Activated gamma-delta T cell treated with Interleukin-2 at 50 U/mL for 16 hours (primary cell): ENCODE data around the gene FCN1.

ENCODE experiments used
- DNase-seq: peaks from one replicate; pipeline ENCODE4 v3.0.0-alpha.2; 2020

Gene FCN1

GRCh38 chr9:134913041-134913712, 4.5 kb downstream of the FCN1 start:
- DNase-seq = no peak

DNA sequence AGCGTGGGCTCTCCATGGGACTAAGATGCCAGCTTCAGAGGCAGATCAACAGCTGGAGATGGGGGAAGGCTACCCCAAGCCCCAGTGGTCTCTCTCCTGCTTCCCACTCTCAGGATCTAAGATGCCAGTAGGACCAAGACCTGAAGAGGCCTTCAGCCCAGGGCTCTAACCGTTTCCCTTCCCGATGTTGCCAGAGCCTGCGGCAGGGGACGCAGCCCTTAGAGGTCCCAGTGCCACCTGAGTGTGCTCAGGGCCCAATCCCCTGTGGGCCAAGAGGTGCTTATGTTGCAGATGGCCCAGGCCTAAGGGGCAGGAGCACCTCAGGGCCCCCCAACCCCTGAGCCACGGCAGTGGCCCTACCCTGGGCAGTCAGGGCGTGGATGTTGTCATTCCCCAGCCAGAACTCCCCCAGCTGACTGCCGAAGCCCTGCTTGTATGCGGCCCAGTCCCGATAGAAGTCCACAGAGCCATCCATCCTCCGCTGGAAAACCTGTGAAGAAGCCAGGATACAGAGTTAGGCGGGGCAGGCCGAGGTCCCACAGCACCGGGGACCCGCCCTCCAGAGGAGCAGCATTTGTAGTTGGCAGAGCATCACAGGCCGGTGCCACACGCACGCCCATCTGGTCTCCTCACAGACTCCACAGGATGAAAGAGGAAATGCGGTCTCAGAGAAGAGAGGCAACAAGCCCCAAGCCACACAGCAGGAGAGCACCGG, 5.4 kb downstream of the FCN1 start:
- DNase-seq = no peak

- no peak for DNase-seq
Measured at GRCh38 chr9:134909511-134910481, 7.9 kb downstream of the FCN1 start.

GRCh38 chr9:134908524-134909309, 9.0 kb downstream of the FCN1 start:
- DNase-seq = no peak

- DNase-seq = no peak
Measured at GRCh38 chr9:134902936-134903335, 14.8 kb downstream of the FCN1 start.

DNA sequence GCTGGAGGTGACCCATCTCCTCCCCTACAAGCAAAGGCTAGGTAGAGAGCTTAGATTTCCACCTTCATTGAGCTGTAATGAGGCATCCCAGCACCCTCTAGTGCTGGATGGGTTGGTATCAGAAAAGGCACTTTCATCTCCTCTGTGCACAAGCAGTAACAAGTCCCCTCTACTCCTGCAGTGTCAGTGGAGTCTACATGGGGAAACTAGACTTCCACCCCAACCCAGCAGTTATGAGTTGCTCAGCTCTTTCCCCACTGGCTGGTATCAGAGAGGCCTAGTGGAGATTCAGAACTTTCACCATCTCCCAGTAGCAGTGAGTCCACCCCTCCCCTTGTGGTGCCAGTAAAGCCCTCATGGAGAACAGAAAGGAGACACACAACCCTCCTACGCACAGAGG, 17.9 kb downstream of the FCN1 start:
- DNase-seq = no peak

DNA sequence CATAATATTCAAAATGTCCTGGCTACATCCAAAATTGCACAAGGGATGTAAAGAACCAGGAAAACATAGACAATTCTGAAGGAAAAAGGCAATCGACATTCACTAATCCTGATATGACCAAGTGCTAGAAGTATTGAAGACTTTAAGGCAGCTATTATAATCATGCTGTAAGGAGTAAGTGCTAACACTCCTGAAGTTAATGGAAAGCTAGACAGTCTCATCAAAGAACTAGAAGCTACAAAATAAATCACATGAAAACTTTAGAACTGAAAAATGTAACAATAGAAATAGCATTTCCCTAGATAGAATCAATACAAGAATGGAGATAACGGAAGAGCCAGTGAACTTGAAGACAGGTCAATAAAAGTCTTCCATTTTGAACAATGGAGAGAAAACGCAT, 18.5 kb downstream of the FCN1 start:
- no peak for DNase-seq

DNA sequence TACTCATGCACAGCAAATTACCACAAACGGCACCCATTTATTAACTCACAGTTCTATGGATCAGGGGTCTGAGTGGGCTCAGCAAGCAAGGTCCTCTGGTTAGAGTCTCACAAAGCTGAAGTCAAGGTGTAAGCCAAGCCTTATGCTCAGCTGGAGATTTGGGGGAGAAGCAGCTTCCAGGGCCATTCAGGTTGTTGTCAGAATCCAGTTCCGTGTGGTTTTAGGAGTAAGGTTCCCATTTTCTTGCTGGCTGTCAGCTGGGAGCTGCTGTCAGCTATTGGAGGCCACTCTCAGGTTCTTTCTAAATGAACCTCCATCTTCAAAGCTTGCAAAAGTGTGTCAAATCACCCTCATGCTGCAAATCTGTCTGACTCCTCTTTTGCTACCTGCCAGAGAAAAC, 19.4 kb downstream of the FCN1 start:
- DNase-seq = no peak

GRCh38 chr9:134897584-134898170, 20.0 kb downstream of the FCN1 start:
- no peak for DNase-seq

- no peak for DNase-seq
Measured at GRCh38 chr9:134896834-134897583, 20.7 kb downstream of the FCN1 start.

DNA sequence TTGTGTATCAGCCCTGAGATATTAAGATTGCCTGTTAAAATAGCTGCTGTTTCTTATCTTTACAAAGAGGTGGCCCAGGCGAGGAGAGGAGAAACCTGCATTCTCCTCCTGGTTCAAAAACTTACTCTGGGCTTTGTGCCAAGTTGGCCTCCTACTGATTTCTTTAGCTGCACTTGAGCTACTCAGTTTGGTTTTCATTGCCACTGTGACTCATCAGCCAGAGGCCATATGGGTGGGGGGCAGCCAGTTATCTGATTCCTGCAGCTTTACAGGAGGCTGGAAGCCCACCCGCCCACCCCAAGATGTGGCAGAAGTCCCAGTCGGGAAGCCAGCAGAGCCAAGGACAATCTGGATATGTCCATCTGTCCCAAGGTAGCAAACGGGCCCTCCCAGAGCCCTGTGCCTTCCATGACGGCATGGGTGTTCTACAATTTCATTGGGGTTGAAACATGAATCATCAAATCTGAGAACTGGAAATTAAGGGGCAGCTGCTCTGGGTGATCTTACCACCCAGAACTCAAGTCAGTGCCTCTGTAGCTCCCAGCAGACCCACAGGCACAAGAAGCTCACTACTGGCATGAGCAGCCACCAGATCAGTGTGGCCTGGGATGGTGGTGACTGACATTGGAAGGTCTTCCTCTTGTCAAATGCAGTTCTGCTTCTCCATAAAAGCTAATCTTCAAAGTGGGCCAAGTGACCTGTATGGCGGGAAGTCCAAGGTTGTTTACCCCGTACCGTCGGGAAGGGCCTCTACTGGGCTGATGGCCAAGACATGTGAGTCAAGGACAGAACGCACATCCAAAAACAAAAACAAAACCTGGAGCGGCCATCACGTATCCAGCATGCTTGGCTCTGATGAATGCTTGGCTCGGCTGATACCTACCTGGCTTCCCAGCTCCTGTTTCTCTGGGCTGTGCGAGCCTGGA, 21.5 kb downstream of the FCN1 start:
- no peak for DNase-seq

GRCh38 chr9:134895567-134895907, 22.2 kb downstream of the FCN1 start:
- DNase-seq = no peak

DNA sequence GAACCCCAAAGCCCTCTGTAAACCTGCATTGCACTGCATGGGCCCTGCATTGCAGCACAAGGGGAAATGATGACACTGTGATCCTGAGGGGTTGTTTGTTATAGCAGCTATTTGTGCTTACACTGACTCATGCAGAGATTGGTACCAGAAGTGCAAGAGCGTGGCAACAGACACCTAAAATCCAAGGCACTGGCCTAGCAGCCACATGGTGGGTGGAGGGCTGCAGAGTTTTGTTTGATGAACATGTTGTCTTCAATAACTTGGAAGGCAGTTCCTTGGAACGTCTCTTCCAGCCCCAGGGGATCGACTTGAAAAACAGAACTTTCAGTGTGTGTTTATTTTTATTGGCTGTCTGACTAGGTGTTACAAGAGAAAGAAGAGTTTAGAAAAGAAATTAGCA, 22.6 kb downstream of the FCN1 start:
- no peak for DNase-seq

DNA sequence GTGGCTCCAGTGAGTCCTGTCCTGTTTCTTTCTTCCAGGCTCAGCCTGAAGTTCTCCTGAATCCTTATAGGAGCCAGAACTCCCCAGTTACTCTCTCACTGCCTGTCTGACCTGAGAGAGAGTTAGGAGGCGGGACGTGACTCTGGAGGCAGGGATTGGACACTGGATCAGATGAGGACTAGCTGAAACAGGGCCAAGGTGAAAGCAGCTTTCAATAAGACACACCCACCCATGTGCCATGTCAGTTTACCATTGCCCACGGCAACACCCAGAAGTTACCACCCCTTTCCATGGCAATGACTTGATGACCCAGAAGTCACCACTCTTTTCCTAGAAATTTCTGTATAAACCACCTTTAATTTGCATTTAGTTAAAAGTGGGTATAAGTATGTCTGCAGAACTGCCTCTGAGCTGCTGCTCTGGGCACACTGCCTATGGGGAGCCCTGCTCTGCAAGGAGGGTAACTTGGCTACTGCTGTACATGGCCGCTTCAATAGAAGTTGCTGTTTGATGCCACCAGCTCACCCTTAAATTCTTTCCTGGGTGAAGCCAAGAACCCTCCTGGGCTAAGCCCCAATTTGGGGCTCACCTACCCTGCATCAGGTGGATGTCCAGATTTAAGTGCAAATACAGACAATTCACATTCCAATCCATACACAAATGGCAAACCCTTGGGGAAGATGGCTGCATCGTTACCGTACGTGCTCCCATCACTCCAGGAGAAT, 23.4 kb downstream of the FCN1 start:
- no peak for DNase-seq

DNA sequence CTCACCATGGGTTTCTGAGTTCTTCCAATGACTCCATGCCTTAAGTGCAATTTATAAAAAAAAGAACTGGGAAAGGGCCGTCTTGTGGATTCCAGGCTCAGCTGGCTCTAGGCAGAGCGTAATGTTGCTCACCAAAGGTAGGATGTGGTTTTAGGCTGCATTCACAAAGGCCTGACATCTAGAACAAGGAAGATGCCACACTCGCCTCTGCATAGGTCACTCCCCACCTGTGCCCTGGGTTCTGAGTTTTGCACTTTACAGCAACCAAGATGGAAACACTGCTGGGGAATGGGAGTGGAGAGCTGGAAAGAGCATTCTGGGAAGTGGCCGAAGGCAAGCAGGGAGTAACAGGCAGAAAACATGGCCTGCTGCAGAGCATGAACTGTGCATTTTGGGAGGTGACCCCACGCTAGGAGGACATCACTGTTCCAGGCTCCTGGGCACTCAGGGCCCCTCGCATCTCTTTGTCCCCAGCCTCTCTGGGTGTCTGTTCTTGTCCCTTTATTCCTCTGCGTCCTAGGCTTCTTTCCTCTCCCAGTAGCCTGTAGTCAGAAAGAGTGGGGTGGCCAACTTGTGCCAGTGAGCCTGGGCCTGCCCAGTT, 24.8 kb downstream of the FCN1 start:
- DNase-seq = no peak

DNA sequence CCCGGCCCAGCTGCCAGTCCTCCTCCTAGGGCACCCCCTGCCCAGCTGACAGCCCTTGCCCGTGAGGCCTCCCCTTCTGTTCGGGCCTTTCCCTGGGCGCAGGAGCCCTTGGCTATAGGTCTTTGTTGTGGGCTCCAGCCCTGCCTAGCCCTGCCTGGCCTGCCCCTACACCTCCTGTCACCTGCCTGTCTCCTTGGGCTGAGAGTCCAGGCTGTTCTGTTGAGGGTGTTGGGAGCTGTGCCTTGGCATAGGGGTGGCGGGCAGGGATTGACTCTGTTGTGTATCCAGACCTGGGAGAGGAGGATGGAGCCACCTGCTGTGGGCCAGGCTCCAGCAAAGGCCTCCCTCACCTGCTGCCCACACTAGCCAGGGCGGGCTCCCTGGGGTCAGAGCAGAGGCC, 25.5 kb downstream of the FCN1 start:
- no peak for DNase-seq

GRCh38 chr9:134891713-134892112, 26.0 kb downstream of the FCN1 start:
- no peak for DNase-seq

- no peak for DNase-seq
Measured at GRCh38 chr9:134891053-134891452, 26.7 kb downstream of the FCN1 start.

GRCh38 chr9:134890155-134890495, 27.6 kb downstream of the FCN1 start:
- DNase-seq = no peak
